Stimulated activated CD8-positive, alpha-beta memory T cell treated with anti-CD3 and anti-CD28 coated beads, Interleukin-12 subunit alpha, Interleukin-12 subunit beta, amount 100 ng/mL, for 1 hour (primary cell): ENCODE results near the gene AGPAT1.
"Not testable (repeated sequence)": the region's sequence is repeated elsewhere in the genome, so short reads cannot be mapped to it uniquely, and the experiment has no call there.

Experiments used
- DNase-seq: peaks from one replicate; pipeline ENCODE4 v3.0.0-alpha.2; 2020; ENCODE audit warnings: low read depth

AGPAT1 gene

DNA sequence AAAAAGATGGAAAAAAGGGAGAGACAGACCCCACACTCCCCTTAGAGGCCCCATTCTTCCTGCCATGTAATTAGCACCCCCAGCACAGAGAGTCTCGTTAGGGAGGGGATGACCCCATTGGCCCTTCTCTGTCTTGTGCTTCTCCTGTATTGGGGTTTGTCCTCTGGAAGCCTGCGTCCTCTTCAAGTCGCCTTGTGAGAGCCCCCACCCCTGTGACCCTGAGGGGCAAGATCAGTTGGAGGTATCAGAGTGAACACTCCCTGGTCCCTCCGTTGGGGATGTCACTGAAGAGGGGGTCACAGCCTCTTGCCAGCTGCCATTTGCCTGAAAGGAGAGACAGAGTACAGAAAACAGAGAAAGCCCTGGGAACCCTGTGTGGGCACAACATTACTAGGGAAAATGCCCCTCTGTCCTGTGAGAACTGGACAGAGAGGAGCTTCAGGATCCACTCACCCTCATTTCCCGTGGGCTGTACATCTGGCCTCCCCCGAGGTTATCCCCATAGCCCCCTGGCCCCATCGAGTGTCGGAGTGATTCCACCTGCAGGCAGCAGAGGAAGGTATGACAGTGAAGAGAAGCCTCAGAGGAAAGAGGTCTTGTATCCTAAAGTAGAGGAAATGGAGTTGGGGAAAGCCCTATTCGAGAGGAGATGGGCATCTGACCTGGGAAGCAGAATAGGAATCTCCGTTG, 10.4 kb upstream of the AGPAT1 start:
- DNase-seq: not testable (repeated sequence)

DNA sequence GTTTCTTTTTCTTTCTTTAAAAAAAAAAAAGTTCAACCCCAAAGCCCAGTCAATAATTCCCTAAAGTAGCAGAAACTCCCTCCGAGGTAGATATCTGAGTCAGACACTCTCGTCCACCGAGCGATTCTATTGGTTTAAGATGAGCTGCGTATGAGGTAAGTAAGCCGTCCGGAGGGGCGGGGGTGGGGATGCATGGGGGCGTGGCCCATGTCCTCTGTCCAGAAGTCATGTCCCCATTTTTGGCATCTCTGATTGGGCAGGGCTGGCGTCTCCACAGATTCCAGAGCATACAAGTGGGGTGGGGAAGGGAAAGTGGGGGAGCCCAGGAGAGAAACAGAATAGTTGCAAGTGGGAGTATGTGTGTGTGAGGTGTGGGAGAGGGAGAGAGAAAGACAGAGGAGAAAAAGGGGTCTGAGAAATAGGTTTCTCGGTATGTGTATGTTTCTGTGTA, 9.8 kb upstream of the AGPAT1 start:
- DNase-seq: not testable (repeated sequence)

DNA sequence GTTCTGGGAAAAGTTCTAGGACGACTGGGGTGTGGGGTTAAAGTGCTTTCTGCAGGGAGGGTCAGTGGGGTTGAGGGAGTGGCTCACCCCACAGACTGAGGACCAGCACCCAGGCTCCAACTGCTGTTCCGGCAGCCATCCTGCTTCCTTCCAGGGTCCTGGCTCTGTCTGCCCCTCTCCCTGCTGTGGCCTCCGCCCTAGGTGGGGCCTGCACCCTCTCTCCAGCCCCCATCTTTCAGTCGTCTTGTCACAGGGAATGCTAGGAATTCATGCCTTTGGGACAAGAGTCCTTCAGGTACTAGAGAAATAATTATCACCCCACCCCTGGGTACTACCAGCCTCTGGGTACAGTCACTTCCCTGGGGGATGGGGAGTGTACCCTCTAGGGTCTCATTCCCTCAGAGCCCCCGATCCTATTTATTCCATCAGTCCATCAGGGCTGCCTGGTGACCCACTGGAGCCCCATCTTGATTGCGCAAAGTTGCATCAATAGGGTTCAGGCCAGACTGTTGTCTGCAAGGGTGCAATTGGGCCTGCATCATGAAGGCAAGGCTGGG, 8.3 kb upstream of the AGPAT1 start, which contains the start of gene AGER:
Gene AGER (minus strand): TSS at position 170 of the 557 bp plus-strand sequence. CDS start 31 bp downstream, at position 139.
- no peak for DNase-seq

DNA sequence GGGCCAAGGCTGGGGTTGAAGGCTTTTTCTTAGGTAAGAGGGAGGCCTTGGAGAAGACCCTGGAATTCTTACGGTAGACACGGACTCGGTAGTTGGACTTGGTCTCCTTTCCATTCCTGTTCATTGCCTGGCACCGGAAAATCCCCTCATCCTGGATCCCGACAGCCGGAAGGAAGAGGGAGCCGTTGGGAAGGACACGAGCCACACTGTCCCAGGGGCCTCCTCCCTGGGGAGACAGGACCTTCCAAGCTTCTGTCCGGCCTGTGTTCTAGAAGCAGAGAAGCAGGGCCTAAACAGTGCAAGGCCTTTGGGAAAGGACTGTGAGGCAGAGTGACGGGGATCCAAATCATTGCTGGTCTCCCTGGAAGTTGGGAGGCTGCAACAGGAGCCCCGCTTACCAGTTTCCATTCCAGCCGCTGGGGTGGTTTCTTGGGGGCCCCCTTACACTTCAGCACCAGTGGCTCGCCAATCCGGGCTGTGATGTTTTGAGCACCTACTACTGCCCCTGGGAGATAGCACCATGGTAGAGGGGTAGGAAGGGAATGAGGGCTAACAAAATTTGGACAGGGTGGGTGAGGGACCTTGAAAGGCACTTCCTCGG, 7.7 kb upstream of the AGPAT1 start:
- DNase-seq: no peak

DNA sequence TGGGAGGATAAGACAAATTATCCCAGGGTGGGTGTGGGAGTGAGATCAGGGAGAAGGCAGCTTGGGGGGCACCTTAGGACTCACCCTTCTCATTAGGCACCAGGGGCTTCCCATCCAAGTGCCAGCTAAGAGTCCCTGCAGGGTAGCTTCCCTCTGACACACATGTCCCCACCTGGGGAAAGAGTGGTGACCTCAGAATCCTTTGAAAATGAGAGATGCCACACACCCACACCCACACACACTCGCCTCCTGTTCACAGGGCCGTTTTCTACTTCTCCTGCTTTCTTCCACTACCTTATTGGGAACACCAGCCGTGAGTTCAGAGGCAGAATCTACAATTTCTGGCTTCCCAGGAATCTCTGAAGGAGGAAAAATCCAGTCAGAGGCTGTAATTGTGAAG, 7.1 kb upstream of the AGPAT1 start:
- DNase-seq: no peak

DNA sequence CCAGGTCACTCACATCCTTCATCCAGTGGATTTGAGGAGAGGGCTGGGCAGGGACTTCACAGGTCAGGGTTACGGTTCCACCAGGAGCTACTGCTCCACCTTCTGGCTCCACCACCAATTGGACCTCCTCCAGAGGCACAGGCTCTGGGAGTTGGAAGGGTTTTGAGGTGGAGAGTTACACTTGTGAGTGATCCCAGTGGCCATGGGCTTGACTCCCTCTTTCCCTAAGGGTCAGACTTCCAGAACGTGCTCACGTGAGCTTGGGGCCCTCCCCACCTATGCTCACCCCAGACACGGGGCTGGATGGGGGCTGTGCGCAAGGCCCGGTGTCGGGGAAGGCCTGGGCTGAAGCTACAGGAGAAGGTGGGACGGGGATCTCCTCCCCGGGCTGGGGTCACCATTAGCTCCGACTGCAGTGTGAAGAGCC, 6.7 kb upstream of the AGPAT1 start:
- no peak for DNase-seq

DNA sequence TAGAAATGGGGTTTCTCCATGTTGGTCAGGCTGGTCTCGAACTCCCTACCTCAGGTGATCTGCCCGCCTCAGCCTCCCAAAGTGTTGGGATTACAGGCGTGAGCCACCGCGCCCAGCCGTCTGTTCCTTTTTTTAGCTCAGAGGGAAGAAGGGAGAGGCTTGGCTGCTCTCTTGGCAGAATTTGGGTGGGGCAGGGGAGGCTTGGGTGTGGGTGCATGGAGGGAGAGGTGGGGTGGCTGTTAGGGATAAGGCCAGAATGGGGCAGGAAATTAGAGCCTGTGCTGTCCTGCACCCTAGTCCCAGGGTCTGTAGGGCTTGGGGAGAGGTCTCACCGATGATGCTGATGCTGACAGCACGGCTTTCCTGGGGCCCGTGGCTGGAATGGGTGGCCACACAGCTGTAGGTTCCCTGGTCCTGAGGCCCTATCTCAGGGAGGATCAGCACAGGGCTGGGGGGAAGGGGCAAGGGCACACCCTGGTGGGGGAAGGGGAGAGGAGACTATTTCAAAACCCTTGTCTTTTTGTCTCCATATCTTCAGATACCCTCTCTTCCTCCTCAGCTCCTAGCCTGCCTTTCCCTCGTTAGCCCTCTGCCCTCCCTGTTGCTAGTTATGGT, 6.1 kb upstream of the AGPAT1 start:
- DNase-seq: no peak

DNA sequence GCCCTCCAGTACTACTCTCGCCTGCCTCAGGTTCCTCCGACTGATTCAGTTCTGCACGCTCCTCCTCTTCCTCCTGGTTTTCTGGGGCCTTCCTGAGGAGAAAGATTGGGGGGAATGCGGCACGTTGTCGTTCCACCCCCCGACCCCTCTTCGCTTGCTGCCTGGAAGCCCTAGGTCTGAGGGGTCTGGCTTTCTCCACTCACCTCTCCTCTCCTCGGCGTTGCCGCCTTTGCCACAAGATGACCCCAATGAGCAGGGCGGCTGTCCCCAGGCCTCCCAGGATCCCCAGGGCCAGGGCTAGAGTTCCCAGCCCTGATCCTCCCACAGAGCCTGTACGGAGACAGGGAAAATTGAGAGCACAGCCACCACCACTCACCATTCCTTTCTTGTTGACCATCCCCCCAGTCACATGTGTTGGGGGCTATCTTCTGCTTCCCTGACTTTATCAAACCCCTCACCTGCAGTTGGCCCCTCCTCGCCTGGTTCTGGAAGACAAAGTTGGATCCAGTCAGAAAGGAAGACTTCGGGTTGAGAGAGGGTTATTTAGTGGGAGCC, 5.3 kb upstream of the AGPAT1 start:
- DNase-seq: no peak

DNA sequence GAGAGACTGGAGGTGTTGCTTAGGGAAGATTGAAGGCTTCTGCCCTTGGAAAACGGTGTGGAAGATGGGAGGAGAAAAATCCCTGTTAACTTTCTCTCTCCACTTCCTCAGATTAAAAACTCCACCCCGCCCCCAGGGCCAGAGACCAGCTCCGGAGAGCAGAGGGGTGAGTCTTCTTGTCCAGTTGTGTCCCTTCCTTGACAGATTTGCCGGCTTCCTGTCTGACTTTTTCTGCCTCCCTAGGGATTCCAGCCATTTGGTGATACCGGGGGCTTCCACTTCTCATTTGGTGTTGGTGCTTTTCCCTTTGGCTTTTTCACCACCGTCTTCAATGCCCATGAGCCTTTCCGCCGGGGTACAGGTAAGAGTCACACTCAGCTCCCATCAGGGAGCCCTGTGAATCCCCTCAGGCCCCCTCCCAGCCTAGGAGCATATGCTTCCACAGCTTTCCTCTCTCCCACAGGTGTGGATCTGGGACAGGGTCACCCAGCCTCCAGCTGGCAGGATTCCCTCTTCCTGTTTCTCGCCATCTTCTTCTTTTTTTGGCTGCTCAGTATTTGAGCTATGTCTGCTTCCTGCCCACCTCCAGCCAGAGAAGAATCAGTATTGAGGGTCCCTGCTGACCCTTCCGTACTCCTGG, 4.0 kb upstream of the AGPAT1 start:
- DNase-seq: no peak

DNA sequence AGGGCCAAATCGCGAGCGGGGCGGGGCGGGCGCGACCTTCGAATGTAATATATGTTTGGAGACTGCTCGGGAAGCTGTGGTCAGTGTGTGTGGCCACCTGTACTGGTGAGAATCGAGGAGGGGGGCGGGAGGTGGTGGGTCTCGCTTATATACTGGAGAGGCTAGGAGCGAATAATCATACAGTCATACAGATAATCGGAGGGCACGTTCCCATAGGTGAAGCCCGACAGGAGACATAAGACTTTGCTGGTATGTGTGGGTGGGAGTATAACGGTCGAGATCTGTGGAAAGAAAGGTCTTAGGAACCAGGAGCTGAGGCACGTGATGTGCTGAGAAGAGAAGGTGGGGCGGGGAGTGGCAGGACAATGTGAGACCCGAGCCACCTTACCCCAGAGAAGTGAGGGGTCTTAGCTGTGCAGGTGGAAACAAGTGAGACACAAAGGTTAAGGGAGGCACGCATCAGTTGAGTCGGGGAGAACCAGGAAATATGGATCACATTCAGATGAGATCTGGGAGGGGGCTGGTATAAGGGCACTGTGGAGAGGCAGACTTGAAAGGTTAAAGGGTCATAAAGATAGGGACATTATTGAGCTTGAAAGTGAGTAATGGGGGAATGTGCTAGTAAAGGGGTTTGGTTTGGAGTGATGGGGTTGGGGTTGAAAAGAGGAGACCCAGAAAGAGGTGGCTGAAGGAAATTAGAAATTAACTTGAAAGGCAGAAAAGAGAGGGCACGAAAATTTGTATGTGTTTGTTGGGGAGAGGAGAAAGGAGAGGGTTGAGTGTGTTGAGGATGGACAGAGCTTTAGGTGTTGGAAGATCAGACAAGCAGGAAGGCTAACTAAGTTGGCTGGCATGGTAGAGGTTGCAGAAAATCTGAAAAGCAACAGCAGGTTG, 2.9 kb upstream of the AGPAT1 start:
- DNase-seq: no peak

DNA sequence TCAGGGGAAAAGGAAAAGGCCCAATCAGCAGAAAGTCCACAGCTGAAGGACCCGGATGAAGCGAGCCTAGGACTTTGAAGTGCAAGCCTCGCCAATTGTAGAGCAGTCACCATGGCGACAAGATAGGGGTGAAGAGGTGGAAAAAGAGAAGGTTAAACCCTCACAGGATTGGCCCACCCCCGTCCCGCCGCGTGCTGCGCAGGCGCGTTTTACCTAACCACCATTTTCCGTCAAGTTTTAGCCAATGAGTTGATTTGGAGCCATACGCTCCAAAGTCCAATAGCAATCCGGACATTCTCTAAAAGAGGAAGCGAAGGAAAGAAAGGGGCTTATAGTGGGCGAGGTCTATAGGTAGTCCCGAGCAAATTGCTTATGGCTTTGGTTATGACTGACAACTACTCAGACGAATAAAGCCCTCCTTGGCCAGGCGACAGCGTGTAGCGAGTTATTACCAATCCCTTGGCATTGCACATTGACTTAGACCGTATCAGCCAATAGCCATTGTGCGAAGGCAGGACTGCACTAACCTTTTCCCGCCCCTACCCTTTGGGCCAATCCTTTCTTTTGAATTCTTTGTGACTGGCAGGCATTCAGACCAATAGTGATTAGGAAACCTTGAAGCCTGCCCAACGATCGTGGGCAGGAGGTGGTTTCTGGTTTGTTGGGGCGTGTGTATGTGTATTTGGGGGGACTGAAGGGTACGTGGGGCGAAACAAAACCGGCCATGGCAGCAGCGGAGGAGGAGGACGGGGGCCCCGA, 2.1 kb upstream of the AGPAT1 start, which contains the start of gene RNF5:
Gene RNF5 (plus strand): TSS at position 618 of the 759 bp plus-strand sequence. CDS start 107 bp downstream, at position 725.
- peak; percentile 90 for DNase-seq

DNA sequence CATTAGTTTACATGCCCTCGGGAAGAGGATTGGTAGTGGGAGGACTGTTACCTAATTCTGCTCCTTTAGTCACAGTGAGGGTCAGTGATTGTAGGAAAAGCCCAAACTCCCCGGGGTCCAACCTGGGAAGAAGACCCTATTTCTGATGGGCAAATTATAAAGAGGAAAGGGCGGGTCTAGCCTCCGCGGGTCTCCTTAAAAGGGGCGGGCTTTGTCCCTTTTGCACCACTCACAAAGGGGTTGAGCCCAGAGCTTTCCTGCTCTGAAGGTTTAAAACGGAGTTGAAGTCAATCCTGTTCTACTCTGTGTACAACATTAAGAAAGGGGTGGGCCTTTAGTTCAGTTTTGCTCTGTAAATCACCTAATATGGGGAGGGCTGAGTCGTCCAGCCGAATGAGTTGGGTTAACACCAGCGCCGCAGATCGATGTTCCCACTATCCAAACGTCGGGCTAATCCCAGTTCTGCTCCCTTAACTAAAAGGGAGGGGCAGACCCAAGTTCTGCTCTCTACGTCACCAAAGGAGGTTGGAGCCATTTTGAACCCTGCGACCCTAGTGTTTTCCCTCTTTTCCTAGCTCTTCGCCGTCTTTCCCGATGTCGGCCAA, 1.4 kb upstream of the AGPAT1 start:
- no peak for DNase-seq

DNA sequence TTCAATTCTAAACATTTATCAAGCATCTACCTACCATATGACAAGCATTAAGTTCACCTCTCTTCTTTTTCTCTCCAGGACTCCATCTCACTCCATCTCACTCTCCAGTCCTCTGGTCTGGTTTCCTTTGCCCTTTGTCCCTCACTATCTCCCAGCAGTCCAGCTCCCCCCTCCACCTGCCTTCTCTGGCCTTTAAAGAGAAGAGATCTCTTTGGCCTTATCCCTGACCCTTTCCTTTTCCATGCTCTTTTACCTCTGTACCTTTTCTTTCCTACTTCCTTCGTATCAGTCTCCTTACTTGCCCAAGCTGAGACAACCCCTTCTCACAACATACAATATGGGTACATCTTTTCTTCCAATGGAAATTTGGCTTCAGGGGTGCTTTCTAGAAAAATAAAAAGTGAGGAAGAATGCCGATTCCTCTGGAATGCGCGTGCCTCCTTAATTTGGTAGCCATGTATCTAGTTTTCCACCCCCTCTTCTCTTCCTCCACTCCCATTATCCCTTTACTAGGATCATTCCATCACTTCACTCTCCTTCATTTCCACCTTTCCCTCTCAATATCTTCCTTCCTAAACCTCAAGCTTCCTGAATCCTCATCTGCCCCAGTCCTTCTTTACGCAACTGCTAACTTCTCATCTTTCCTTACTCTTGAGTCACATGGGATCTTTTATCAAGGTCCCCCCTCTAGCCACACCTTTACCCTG, 745 bp upstream of the AGPAT1 start:
- DNase-seq: no peak

DNA sequence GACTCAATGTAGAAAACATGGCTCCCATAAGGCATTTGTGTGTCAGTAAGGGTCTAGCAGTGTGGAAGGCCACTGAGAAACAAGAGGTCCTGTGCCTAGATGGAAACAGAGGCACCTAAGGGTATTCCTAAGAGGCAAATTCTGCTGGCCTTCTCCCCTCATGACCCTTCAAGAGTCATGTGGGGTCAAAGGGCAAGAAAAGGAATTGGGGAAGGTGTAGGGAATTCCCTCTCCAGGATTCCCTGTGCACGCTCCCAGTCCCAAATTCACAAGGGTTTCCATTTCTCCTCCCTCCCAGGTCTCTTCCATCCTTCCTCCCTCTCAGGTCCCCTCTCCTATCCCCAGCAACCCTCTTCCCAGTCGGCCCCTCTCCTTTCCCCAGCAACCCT, 568 bp downstream of the AGPAT1 start:
- no peak for DNase-seq

DNA sequence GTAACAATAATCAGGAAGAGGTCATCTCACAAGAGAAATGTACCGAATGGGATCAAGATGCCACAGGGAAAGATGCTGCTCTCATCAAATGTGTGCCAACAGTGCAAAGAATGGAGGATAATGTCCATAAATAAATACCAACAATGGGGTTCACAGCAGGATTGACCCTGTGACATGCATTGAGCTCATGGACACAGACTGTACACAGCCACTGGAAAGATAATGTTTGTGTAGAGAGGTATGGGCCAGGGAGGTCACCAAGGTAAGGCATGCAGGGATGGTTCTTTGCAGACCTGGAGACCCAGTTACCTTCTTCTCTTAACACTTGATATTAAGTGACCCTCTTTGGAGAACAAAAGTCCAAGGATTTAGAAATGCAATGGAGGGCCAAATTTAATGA, 1.5 kb downstream of the AGPAT1 start:
- no peak for DNase-seq

DNA sequence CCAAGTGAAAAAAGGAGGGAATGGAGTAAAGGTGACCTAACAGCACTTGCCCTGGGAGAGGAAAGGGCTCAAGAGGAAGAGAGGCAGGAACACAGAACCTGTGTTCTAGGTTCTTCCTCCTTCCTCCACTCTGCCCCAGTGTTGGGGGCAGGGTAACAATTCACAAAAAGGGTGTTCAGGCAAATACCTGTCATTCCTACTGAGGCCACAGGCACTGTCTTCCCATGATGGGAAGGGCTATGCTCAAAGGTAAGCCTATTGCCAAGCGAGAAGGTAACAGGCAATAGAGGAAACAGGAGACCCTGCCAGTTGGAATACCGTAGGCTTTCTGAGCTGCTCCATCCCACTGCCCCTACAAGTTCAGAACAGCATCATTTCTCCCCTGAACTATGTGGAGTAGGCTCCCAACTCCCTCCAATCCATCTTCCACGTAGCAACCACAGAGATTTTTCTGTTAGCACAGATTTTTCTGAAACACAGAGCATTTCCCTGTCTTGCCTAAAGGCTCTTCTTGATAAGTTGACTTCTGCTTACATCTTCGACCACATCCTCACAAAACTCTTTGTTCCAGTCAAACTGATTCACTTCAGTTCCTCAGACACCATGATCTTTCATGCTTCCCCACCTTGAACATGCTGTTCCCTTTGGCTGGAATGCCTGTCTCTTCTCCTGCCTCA, 2.7 kb downstream of the AGPAT1 start:
- DNase-seq: no peak

DNA sequence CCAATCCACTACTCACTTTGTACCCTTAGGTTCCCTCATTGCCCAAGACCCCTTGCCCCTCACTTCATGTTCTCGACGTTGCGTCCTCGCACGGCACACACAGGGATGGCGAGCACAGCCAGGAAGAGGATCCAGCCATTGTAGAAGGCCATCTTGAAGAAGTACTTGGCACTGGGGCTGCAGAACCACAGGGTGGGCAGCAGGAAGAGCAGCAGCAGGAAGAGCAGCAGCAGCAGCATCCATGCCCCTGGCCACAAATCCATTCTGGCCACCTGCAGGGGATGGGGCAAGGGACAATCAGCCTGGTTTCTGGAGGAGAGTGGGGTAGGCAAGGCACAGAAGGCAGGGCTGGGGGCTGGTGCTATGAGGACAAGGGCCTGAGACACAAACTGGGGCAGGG, 4.7 kb downstream of the AGPAT1 start:
- no peak for DNase-seq

DNA sequence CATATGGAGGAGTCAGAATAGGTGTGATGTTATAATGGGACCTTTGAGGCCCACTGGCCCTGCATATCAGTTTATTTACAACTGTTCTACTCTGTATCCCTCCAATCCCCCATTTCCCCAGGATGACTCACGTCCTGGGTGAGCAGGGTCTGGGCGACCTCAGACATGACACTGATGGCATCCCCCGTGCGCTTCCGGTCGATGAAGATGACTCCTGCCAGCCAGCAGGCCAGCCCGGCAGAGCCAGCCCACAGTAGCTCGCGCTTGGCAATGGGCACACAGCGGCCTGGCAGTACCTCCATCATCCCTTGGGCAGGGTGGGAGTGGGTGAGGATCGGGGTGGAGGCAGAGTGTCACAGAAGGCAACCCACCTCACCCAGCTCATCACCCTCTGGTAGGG, 5.6 kb downstream of the AGPAT1 start:
- no peak for DNase-seq
